HepG2 (cell line): Measurements from ENCODE around the gene LYPLA2. TPM values are rescaled to one million over a fixed set of nuclear protein-coding genes. Genes with fewer than 3 reads are reported as not detected.

Source experiments
- ATAC-seq: fragments of 200-7000 bp; cut with Tn5 transposase; 3 replicates; pipeline ENCODE4 v1.9.1; 2020; ENCODE audit warnings: mild to moderate bottlenecking, moderate library complexity
- BruUV-seq: library from RNA; stranded (reverse); fragments of 400-500 nt; replicated peaks from 2 replicates; lab custom pipeline; 2021; lab: Mats Ljungman, UMichigan
- CTCF ChIA-PET: fragments of 300-600 bp; formaldehyde crosslinking; extraction: SDS; loops from one replicate; lab custom pipeline; 2021; ENCODE audit warnings: low total read pairs, inconsistent platforms, low intra/inter-chr PET ratio; lab: Yijun Ruan, JAX
- POLR2A ChIA-PET: fragments of 350-600 bp; sonication (Branson Sonifier 250); formaldehyde crosslinking; loops from one replicate; lab custom pipeline; 2020; ENCODE audit warnings: antibody characterized with exemption, inconsistent platforms; lab: Yijun Ruan, JAX
- DNase-seq: peaks from one replicate; pipeline ENCODE4 v3.0.0-alpha.2; 2015; ENCODE audit warnings: low spot score
- FAIRE-seq: peaks from 3 replicates; lab custom pipeline; 2011; peaks lifted over from hg19 to GRCh38; lab: Jason Lieb, UNC
- H2AFZ ChIP-seq: one replicate; pipeline ENCODE4 v1.6.1; 2011; ENCODE audit warnings: low read length, inconsistent platforms
- H3K27ac ChIP-seq: fragments of 300-600 bp; 3 replicates; pipeline ENCODE4 v1.8.0; 2011; ENCODE audit warnings: mixed run types, mild to moderate bottlenecking, mixed read lengths, low read length, inconsistent platforms; ENCODE audit not compliant: insufficient read depth; ENCODE audit errors: extremely low read length
- H3K27me3 ChIP-seq, 2 experiments: fragments of 200-600 bp in 1 of 2; 2 replicates in 1 of 2; 3 replicates in 1 of 2; pipeline versions ENCODE4 v1.6.0 to v1.8.0; 2011; ENCODE audit warnings: low read length in 2 of 2, mild to moderate bottlenecking in 2 of 2, moderate library complexity in 2 of 2, inconsistent platforms in 1 of 2; ENCODE audit not compliant: insufficient read depth in 2 of 2, control insufficient read depth in 1 of 2
- H3K36me3 ChIP-seq, 2 experiments: fragments of 200-600 bp in 1 of 2; replicated peaks in 1 of 2; 2 replicates in 1 of 2; 3 replicates in 1 of 2; pipeline versions ENCODE4 v1.5.1 to v1.8.0; 2011; ENCODE audit warnings: low read length in 2 of 2, inconsistent platforms in 1 of 2; ENCODE audit not compliant: insufficient read depth in 2 of 2, control insufficient read depth in 1 of 2
- H3K4me1 ChIP-seq: 2 replicates; pipeline ENCODE4 v1.5.1; 2012; ENCODE audit warnings: low read length, inconsistent platforms; ENCODE audit not compliant: insufficient read depth
- H3K4me2 ChIP-seq: 2 replicates; pipeline ENCODE4 v1.6.0; 2011; ENCODE audit warnings: low read depth, low read length, inconsistent platforms
- H3K4me3 ChIP-seq, 3 experiments: fragments of 200-600 bp in 1 of 3; sonication (generic), shearing (Covaris generic) in 1 of 3; replicated peaks in 1 of 3; 2 replicates each; pipeline ENCODE4 v1.5.1; 2011 to 2016; ENCODE audit warnings: low read length in 3 of 3, inconsistent platforms in 2 of 3, low read depth in 2 of 3, mild to moderate bottlenecking in 2 of 3, control low read depth in 1 of 3, mixed read lengths in 1 of 3; ENCODE audit not compliant: insufficient read depth in 1 of 3
- H3K79me2 ChIP-seq: one replicate; pipeline ENCODE4 v1.6.1; 2011; ENCODE audit warnings: low read length, inconsistent platforms; ENCODE audit not compliant: insufficient read depth
- H3K9ac ChIP-seq: 2 replicates; pipeline ENCODE4 v1.6.0; 2011; ENCODE audit warnings: mild to moderate bottlenecking, low read depth, low read length, inconsistent platforms; ENCODE audit not compliant: insufficient read depth
- H3K9me3 ChIP-seq: 2 replicates; pipeline ENCODE4 v1.5.1; 2012; ENCODE audit warnings: mild to moderate bottlenecking, low read length
- H4K20me1 ChIP-seq: 2 replicates; pipeline ENCODE4 v1.6.0; 2011; ENCODE audit warnings: inconsistent platforms, mild to moderate bottlenecking, low read length, moderate library complexity; ENCODE audit not compliant: insufficient read depth
- POGK ChIP-seq: sonication (generic); formaldehyde crosslinking; conservative IDR thresholded peaks from 2 replicates; pipeline ENCODE4 v1.8.0; 2022; ENCODE audit warnings: mild to moderate bottlenecking, moderate library complexity, missing genetic modification reagents
- ZNF460 ChIP-seq: sonication (generic); formaldehyde crosslinking; IDR thresholded peaks from 2 replicates; pipeline ENCODE4 v1.5.1; 2020; ENCODE audit warnings: missing genetic modification reagents, mild to moderate bottlenecking, borderline replicate concordance
- ZNF770 ChIP-seq: sonication (generic); formaldehyde crosslinking; IDR thresholded peaks from 2 replicates; pipeline ENCODE4 v1.5.0; 2020; ENCODE audit warnings: mild to moderate bottlenecking, missing genetic modification reagents
- WGBS: methylation state at CpG from one replicate; pipeline ENCODE4 v1.1.6; 2017; ENCODE audit warnings: low lambda C conversion rate; 5-methylcytosine and 5-hydroxymethylcytosine counted together
- in situ Hi-C: cut with HindIII; loops from 2 replicates; pipeline ENCODE4 v1.10.0; 2017; ENCODE audit warnings: low pct_unique_long_range_greater_than_20kb; ENCODE audit not compliant: extremely low pct_ligation_motif_present
- intact Hi-C: fragments of 100-400 bp; cut with micrococcal nuclease; formaldehyde crosslinking; loops from one replicate; pipeline ENCODE4 v1.10.0; 2022; ENCODE audit not compliant: unreplicated experiment
- polyA plus RNA-seq, 8 experiments: library from polyadenylated mRNA; depleted of rRNA in 3 of 8; stranded (reverse) in 7 of 8; unstranded in 1 of 8; fragments of >200 nt; fragmentation: Illumina TruSeq in 4 of 8; extraction: Trizol in 4 of 8; gene quantifications; 2 replicates each; pipeline versions ENCODE4 v1.2.1 to v1.2.3, GENCODE V29; 2011 to 2016; ENCODE audit warnings: low read depth in 4 of 8, missing spikeins in 1 of 8, mixed read lengths in 1 of 8; ENCODE audit not compliant: insufficient read depth in 1 of 8
- total RNA-seq, 5 experiments: library from RNA; depleted of rRNA; stranded (reverse); fragments of >200 nt; fragmentation: Illumina TruSeq; extraction: Trizol; gene quantifications; 2 replicates each; pipeline ENCODE4 v1.2.3, GENCODE V29; 2016; ENCODE audit warnings: low read depth in 1 of 5

The LYPLA2 gene
- total and polyA plus RNA-seq, 2 of the 13 experiments (the other 11 are each of a cell fraction or from before 2014, with no cell fraction given): 72.1 to 73.2 TPM

GRCh38 chr1:23788695-23789094 is 2.2 kb upstream of the LYPLA2 start:
- H3K27me3 ChIP-seq: no peaks in the 10 kb centered on the region; a peak in 1 of 5 replicates
- no peak overlapping the region for H3K9ac ChIP-seq
- H3K4me1 ChIP-seq: peaks cover 34% of the 10 kb centered on the region
- intact Hi-C loops (no loop called here), in situ Hi-C loops (no loop called here)
- H3K4me2 ChIP-seq: no peak overlapping the region
- no peak for FAIRE-seq
- WGBS: 94% methylated on average over 3 of the region's 3 CpGs
- DNase-seq: no peak
- CTCF ChIA-PET: no interaction called here
- H3K4me3 ChIP-seq: no peak overlapping the region
- no peak overlapping the region for H3K27ac ChIP-seq
- TF ChIP-seq POGK (CRISPR knock-in tag): no peak
- TF ChIP-seq ZNF460 (CRISPR knock-in tag): peak; percentile 15; the same call in 1 of the 2 replicates
- peak; percentile 85 for TF ChIP-seq ZNF770 (CRISPR knock-in tag)
- TF ChIP-seq, all 625 proteins: peak for 2
- POLR2A ChIA-PET: interaction anchor here (0.8 to 4.5 kb wide), 4 partner anchors 10 to 291 kb away, joined by 3 to 101 read pairs (median 4); partner anchors contain the start of gene PITHD1
- H4K20me1 ChIP-seq: no peaks in the 10 kb centered on the region; the same call in 1 of the 2 replicates
- peaks cover 19 to 49% of the 10 kb centered on the region in 2 experiments for H3K36me3 ChIP-seq
- no peaks in the 10 kb centered on the region for H3K9me3 ChIP-seq
- no peak for ATAC-seq
- H2AFZ ChIP-seq: no peak overlapping the region
- BruUV-seq: no TSS peak
- peaks cover 22% of the 10 kb centered on the region for H3K79me2 ChIP-seq
